HL-60 (cell line): ENCODE data around the gene CLCN7.

Experiments
- CTCF ChIP-seq: IDR thresholded peaks from one replicate; pipeline ENCODE4 v1.5.1; 2011; ENCODE audit warnings: low read length, control low read depth, inconsistent platforms; ENCODE audit not compliant: insufficient read depth
- SPI1 ChIP-seq: IDR thresholded peaks from 2 replicates; pipeline ENCODE4 v1.6.1; 2012; ENCODE audit warnings: low read depth, mild to moderate bottlenecking, borderline replicate concordance

- TF ChIP-seq CTCF, result no peak
- TF ChIP-seq SPI1, result no peak
Observed at GRCh38 chr16:1502092-1503004, 27.5 kb upstream of the CLCN7 start.
